NCI-H2107 treated with DMSO at 0.1 percent for 48 hours (cell line): ENCODE results near the gene ABLIM1.

Experiments
- DNase-seq: peaks from one replicate; lab custom pipeline; 2025; ENCODE audit not compliant: unreplicated experiment; lab: John Stamatoyannopoulos, UW

ABLIM1 gene

GRCh38 chr10:114427124-114427852, 230.8 kb downstream of the ABLIM1 start:
- no peak for DNase-seq

DNA sequence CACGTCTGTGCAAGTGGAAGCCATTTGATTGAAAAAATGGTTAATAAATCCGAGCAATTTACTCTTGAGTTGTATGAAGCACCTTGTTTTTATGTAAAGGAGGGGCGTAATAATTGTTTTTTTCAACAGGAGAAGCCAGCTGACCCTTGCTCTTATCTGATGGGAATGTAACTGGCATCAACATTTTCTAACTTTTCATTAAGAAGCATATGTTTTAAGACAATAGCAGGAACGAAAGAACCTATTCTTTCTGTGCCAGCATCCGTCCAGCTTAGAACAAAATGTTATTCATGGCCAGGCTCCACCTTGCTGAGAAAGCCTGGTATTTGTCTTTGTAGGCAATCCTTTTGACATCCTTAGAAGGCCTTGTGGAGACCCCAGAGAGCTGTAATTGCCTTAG, 231.6 kb downstream of the ABLIM1 start:
- no peak for DNase-seq

GRCh38 chr10:114420811-114421485, 237.1 kb downstream of the ABLIM1 start:
- DNase-seq, result no peak

DNA sequence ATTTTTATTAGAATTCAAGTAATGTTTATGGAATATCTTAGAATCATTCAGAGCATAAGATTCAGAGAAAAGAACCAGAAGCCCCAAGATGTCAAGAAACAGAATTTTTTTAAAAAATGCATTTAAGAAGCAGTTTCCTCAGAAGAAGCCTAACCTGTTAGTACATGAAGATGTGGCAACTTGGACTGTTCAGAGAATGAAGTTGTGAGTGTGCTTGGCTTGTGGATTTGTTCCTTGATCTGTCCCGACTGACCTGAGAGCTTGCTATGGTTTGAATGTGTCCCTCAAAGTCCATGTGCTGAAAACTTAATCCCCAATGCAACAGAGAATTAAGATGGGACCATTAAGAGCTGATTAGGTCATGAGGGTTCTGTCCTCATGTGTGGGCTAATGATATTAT, 240.0 kb downstream of the ABLIM1 start:
- no peak for DNase-seq

GRCh38 chr10:114412907-114413797, 244.9 kb downstream of the ABLIM1 start:
- DNase-seq, result no peak

DNA sequence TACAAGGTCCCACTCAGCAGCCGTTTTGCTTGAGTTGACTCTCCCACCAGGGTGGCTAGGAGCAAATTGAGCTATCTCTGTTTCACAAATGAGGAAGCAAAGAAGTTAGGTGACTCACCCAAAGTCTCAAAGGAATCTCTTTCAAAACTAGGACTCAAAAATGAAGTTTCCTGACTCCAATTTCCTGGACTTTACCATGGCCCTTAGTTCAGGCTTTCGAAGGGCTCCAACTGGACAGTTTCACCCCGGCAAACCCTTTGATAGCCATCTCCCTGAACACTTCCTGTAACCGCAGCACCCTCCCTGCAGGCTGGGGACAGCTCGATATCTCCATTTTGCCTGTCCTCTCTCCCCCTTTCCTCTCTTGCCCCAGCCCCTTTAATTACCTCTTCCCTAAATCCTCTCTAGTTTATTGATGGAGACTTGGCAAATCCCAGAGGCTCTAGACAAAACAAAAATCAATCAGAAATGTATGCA, 249.1 kb downstream of the ABLIM1 start:
- DNase-seq, result no peak

DNA sequence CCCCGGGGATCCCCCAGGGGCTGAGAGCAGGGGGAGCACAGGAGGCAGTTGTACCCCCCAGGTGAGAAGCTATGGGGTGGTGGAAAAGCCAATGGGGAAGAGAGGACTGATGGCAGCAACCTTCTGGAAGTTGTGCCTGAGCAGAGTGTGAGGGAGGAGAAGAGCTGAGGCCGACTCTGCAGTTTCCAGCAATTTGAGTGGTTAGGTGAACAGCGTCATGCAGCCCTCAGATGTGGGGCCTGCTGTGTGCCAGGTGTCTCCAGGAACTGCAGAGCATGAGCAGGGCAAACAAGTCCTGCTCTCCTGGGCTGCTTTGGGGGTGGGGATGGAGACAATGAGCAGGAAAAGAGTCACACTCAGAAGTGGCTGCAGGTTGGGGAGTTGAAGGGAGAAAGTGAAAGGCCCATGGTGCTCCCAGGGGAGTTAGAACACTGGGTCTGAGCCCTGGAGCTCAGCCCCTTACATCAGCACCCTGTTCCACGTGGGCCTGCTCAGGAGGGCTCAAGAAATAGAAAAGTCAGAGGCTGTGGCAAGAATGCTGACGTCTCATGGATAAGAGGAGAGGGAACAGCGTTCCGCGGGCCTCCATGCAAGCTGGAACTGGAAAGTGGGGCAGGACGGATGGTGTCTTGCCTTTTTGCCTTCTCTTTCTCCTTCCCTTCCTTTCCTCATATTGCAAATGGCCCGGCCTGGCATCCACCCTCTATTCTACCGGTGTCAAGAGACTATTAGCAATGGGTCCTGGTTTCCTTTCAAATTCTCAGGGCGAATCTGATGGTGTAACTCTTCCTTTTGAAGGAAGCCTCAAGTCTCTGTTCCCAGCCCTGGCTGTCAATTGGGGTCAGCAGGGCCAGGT, 249.7 kb downstream of the ABLIM1 start:
- peak; percentile 57 for DNase-seq

- no peak for DNase-seq
Measured at GRCh38 chr10:114406455-114406854, 251.6 kb downstream of the ABLIM1 start.

DNA sequence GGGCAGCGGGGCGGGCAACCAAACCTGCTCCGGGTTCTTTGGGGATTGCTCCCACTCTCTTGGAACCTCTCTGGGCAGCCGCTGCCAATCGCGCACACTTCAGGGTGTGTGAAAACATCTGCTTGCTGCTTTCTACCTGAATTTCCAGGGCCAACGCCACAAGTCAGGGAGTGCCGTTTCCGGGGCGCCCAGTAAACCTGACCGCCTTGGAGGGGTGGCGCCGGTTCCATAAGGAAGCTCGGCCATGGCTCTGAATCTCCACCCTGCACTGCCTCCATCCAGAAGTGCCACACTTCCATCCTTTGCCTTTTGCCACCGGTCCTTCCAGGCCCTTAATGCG, 253.1 kb downstream of the ABLIM1 start:
- no peak for DNase-seq

GRCh38 chr10:114404171-114405010, 253.7 kb downstream of the ABLIM1 start, which contains the start of gene AFAP1L2:
TSS of gene AFAP1L2 (minus strand) at chr10:114404502. CDS start at chr10:114404455, 47 bp downstream.
- DNase-seq, result no peak

DNA sequence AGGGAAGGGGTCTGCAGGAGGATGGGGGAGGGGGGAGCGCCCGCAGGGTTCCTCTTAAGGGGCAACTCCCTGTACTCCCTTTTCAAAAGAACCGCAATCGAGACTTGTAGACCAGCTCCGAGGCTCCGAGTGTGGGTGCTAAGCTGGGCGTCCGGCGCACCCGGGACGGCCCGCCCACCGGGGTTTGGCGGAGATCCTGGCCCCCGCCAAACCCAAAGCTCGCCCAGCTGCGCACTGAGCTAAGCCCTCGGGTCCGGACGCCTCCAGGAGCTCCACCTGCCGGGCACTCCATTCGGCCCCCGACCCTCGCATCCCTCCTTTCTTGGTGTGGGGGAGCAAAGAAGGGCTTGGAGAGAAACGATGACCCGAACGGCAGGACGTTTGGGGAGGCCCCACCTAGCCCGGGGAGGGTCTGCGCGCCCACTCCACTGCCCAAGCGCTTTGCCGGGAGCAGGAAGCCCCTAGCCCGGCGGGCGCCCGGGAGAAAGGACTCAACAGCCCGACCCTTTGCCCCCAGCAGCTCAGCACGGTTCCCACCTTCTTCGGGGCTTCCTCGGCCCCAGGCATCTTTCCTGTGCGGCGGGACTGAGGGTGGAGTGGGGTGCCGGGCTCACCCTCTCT, 254.4 kb downstream of the ABLIM1 start:
- no peak for DNase-seq

- no peak for DNase-seq
Measured at GRCh38 chr10:114402871-114403540, 255.1 kb downstream of the ABLIM1 start.

DNA sequence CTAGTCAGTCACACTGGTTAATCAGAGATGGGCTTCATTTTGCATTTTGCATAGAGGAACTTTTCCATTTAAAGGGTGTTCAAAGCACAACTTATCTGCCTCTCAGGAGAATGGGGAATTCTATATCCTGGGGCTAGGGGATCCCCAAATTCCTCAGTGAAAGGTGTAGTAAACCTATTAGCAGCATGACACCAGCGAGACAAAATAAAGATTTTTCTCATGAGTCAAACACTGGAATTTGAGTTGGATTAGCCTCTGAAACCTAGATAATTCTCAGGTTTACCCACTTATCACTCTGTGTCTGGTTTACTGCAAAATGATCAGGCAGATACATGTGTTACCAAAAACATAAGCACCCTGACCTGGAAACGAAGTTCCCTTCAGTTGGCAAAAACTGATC, 255.8 kb downstream of the ABLIM1 start:
- no peak for DNase-seq

DNA sequence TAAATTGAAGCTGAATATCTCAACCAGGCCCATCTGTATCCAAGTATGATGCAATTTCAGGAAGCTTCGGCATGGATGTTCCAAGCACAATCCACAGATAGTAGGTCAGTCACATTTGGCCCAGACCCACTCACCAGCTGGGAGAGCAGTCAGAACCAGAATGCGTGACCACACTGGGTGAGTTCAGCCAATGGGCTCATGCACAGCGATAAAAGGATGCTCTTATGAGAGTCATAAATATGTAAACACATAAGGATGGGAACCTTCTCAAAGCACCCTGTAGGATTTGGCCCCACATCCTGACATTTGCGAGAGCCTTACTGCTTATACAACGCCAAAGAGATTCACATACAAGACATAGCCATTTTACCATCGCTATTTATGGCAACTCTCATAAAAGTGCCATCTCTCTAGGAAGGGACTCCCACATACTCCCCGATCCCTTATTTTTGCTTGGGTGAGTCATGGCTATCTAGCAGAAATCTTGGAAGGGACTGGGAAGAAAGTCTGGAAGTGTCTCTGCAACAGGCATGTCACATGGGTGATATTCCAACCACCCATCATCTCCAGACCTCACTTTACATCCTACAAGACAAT, 256.8 kb downstream of the ABLIM1 start:
- DNase-seq, result no peak

DNA sequence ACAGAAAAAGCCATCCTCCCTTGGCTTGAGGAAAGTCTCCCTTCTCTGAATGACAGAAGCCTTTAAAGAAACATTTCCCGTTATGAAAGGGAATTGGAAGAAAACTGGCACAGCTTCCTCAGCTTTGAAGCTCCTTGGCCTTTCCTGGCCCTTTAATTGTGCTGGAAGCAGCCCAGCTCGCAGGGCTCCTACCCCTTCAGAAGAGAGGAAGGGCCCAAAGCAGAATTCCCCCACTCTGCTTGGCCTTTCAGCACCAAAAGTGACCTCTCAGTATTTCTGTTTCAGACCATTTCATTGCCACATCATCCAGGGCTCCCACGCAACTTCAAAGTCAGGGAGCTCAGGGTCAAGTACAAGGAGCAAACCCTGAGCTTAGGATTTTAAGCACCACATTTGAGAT, 258.0 kb downstream of the ABLIM1 start:
- DNase-seq, result no peak

DNA sequence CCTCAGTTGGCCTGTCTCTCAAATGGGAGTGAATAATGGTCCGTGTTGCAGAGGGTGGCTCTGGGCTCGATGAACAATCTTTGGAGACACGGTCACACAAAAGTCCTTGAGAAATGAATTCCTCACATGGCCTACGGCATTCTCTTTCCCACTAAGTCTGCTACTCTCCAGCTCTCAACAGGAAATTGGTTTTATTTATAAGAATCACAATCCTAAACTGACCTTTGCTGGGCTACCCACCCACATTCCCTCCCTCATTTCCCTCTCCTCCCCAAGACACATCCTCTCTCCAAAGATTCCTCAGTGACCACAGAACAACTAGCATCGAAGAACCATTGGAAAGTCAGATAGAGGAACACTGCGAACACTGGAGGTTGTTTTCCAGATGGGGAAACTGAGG, 258.5 kb downstream of the ABLIM1 start:
- DNase-seq, result no peak

GRCh38 chr10:114398587-114399331, 259.3 kb downstream of the ABLIM1 start:
- DNase-seq, result no peak
